Endothelial cell of umbilical vein (primary cell): ENCODE measurements around the gene MAGEA10.

Source experiments
- EZH2 ChIP-seq: IDR thresholded peaks from 2 replicates; pipeline ENCODE4 v1.6.1; 2012; ENCODE audit warnings: borderline replicate concordance, low read depth, mild to moderate bottlenecking, moderate library complexity, low read length, inconsistent platforms; ENCODE audit not compliant: severe bottlenecking
- FOS ChIP-seq: IDR thresholded peaks from 2 replicates; pipeline ENCODE4 v1.6.1; 2011; ENCODE audit warnings: mild to moderate bottlenecking, low read length, moderate library complexity, borderline replicate concordance; ENCODE audit not compliant: insufficient read depth
- GATA2 ChIP-seq: IDR thresholded peaks from 2 replicates; pipeline ENCODE4 v1.7.0; 2011; ENCODE audit warnings: low read depth, mild to moderate bottlenecking, moderate library complexity, mixed read lengths, low read length; ENCODE audit not compliant: insufficient read length, insufficient read depth
- POLR2A ChIP-seq: IDR thresholded peaks from 2 replicates; pipeline ENCODE4 v1.6.1; 2012; ENCODE audit warnings: low read depth, mild to moderate bottlenecking, control low read depth, low read length
- POLR2AphosphoS5 ChIP-seq: IDR thresholded peaks from 2 replicates; pipeline ENCODE4 v1.6.1; 2012; ENCODE audit warnings: low read depth, mild to moderate bottlenecking, control low read depth, low read length, moderate library complexity; ENCODE audit not compliant: insufficient read depth
- TF ChIP-seq, protein P1 (sequence below), 2 donors: IDR thresholded peaks; 1 replicate in 1 of 2; 2 replicates in 1 of 2; pipeline ENCODE4 v1.5.1; 2011; ENCODE audit warnings: low read length in 2 of 2, mild to moderate bottlenecking in 2 of 2, moderate library complexity in 2 of 2, control low read depth in 1 of 2, inconsistent platforms in 1 of 2, low read depth in 1 of 2; ENCODE audit not compliant: insufficient read depth in 1 of 2; ENCODE audit errors: extremely low read depth in 1 of 2
- TF ChIP-seq, protein P2 (sequence below): IDR thresholded peaks from 2 replicates; pipeline ENCODE4 v1.6.1; 2011; ENCODE audit not compliant: insufficient read depth, insufficient read length

DNA sequence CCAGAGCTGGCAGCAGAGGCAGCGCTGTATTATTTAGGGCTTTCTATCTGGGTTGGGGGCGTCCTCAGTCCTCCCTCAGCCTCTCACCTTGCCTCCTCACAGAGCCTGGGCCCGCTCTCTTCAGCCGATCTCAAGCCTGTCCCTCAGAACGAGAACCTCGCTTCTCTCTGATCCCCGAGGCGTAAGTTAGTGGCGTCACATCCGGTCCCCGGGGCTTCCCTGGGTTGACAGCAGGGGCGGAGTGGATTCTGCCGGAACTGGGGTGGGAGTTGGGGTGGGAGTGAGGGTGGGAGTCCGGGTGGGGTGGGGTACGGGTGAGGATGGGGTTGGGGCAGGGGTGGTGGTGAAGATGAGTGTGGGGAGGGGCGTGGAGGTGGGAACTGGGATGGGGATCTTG is at the start of gene MAGEA10:
- TF ChIP-seq POLR2AphosphoS5 (no peak), EZH2 (no peak), POLR2A (no peak), GATA2 (no peak), FOS (no peak)
- TF ChIP-seq, protein P1, sequence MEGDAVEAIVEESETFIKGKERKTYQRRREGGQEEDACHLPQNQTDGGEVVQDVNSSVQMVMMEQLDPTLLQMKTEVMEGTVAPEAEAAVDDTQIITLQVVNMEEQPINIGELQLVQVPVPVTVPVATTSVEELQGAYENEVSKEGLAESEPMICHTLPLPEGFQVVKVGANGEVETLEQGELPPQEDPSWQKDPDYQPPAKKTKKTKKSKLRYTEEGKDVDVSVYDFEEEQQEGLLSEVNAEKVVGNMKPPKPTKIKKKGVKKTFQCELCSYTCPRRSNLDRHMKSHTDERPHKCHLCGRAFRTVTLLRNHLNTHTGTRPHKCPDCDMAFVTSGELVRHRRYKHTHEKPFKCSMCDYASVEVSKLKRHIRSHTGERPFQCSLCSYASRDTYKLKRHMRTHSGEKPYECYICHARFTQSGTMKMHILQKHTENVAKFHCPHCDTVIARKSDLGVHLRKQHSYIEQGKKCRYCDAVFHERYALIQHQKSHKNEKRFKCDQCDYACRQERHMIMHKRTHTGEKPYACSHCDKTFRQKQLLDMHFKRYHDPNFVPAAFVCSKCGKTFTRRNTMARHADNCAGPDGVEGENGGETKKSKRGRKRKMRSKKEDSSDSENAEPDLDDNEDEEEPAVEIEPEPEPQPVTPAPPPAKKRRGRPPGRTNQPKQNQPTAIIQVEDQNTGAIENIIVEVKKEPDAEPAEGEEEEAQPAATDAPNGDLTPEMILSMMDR (IDR thresholded peaks at IDR 0.05; ENCODE audit: extremely low read depth in 1 of 2, insufficient read depth in 1 of 2, low read depth in 1 of 2, low read length in 2 of 2), result no peak
- TF ChIP-seq, protein P2, sequence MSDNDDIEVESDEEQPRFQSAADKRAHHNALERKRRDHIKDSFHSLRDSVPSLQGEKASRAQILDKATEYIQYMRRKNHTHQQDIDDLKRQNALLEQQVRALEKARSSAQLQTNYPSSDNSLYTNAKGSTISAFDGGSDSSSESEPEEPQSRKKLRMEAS, result no peak
